KBM-7 (cell line): ENCODE results near the gene FBXO10.

Source experiments
- DNase-seq: peaks from one replicate; pipeline ENCODE4 v3.0.0-alpha.2; 2015
- in situ Hi-C: fragments of 300-500 bp; cut with MboI; formaldehyde crosslinking; loops from 2 replicates; pipeline ENCODE4 v1.14.3; 2020; ENCODE audit warnings: low sequenced_read_pairs, low pct_unique_long_range_greater_than_20kb, mixed read lengths

FBXO10 gene, protein sequence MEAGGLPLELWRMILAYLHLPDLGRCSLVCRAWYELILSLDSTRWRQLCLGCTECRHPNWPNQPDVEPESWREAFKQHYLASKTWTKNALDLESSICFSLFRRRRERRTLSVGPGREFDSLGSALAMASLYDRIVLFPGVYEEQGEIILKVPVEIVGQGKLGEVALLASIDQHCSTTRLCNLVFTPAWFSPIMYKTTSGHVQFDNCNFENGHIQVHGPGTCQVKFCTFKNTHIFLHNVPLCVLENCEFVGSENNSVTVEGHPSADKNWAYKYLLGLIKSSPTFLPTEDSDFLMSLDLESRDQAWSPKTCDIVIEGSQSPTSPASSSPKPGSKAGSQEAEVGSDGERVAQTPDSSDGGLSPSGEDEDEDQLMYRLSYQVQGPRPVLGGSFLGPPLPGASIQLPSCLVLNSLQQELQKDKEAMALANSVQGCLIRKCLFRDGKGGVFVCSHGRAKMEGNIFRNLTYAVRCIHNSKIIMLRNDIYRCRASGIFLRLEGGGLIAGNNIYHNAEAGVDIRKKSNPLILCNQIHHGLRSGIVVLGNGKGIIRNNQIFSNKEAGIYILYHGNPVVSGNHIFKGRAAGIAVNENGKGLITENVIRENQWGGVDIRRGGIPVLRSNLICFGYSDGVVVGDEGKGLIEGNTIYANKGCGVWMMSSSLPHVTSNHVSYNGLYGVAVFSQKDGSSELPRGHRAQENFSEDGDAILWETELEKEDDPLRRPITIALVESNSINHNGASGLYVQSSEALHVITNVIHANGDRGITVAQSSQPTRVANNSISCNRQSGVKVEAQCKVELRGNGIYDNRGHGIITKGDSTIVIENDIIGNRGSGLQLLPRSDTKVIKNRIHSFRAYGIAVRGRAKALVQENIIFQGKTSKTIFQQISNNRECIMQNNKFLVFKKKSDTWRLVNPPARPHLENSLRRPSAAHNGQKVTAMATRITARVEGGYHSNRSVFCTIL

DNA sequence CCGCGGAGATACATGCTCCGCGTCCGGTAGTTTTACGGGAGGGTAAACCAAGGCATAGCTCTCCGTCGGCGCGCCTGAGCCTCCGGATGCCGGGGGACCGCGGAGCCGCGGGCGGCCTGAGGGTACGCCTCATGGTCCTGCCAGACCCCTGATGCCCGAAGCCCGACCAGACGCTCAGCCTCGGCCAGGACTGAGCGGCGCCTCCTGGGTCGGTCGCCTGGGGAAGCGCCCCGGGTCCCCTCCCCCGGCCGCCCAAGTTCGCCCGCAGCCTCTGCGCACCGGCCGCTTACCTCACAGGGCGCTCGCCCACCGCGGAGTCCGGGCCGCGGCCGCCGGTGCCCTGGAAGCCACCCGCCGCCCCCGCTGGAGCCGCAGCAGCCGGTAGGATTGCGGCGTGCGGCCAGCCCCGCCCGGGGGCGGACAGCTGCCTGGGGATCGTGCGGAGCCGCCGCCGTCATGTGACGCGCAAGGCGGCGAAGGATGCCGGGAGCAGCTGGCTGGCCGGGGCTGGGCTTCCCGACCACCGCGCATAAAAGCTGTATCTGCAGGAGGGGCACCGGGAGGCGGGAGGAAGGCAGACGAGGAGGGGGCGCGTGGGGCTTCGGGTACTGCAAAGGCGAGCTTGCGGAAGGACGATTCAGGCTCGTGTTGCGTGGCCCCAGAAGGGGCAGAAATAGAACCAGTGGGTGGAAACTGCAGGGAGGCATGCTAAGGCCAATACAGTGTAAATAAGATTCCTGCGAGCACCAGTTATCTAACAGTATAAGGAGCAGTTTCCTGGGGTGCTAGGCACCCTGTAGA lies at the start of gene FBXO10:
Gene FBXO10, minus strand, starts transcription at position 460 of the 801 bp plus-strand sequence. CDS start 34,612 bp downstream, outside the sequence.
- in situ Hi-C loops, result loop anchor here (25.0 kb wide), 1 partner anchor 511 kb away; no protein-coding TSS in a partner anchor
- no peak for DNase-seq

DNA sequence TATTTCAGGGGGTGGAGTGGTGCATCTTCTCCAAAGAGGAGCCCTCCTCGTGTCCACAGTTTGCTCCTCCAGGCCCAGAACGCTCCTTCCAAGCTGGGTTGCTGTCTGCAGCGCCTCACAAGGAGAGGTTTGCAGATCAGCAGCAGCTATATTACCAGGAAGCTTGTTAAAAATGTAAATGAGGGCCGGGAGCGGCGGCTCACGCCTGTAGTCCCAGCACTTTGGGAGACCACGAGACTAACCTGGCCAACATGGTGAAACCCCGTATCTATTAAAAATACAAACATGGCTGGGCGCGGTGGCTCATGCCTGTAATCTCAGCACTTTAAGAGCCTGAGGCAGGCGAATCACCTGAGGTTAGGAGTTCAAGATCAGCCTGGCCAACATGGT lies 49.6 kb upstream of the FBXO10 start:
- DNase-seq, result no peak
- in situ Hi-C loops, result no loop called here

DNA sequence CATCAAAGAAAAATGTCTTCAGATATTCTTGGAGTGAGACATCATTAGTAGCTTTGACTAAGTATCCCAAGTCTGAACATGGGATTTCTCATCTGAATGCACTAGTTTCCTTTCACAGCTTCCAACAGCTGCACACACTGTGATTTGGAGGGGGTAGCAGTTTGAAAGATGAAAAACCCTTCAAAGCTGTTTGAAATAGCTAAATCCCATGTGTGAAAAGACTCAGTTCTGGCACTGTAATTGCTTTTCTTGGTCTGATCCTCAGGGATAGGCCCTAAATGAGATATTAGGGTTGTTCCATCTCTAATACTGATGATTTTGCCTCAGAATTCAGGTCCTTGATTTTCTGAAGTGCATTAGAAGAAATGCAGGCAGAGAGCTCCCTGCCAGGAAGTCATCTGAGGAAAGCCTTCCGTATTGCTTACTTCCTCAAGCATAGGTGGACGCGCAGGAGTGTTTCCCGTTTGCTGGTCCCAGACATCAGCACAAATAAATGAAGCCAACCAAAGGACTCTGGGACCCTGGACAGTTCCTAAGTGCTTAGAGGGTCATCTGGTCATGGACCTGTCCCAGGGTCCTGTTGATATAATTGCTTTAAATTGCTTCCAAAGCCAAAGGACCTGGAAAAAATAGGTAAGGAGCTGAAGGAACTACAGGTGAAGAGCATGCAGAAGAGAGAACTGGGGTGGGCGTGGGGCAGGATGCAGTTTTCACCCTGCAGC lies 49.0 kb upstream of the FBXO10 start:
- in situ Hi-C loops, result no loop called here
- DNase-seq, result no peak

DNA sequence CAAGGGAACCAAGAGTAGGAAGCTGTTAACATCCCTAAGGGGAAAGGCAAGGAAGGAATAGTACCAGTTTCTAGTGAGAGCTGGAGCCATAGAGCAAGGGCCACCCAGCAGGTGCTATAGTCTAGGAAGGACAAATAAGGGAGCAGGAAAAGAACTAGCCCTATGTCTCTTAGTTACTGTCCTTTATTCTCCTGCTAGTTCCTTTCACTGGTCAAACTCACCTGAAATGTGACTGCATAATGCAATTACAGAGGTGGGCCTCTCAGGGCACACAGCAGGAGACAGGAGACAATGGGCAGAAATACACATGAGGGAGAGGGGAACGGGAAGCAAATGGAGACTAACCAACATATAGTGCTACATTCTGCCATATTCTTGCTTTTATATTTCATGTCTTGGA lies 47.9 kb upstream of the FBXO10 start:
- in situ Hi-C loops, result loop anchor here (25.0 kb wide), 1 partner anchor 88 kb away; no protein-coding TSS in a partner anchor
- DNase-seq, result no peak

DNA sequence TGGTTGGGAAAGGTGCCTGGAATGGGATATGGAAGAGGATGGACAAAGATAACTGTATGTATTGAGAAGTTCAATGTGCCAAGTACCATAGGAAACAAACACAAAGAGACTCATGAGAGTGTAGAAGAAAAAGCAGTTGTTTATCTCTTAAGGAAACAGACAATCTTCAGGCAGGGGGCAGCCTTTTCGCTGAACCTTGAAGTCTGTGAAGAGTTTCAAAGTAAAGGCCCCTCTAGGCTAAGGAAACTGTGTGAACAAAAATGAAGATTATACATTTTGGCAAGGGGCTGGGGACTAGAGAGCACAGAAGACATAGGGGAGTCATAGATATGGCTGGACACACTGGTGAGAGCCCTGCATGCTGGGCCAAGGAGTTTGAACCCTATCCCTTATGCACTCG lies 47.1 kb upstream of the FBXO10 start:
- in situ Hi-C loops, result loop anchor here (25.0 kb wide), 1 partner anchor 89 kb away; no protein-coding TSS in a partner anchor
- DNase-seq, result no peak

DNA sequence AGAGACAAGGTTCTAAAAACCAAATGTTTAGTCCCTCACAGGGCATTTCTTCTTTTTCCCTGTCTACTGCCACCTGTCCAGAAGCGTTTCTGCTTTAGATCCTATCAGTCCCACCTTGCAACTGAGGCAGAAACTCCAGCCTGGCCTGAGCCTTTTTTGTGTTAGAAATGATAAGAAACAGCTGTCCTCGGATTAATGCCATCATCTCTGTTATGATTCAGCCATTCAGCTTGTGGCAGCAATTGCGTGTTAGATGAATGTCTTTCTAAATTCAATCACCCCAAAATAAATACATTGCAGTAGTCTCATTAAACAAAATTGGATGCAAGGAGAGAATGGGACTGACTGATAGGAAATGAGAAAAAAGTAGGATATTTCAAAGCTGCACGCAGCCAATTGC lies 46.3 kb upstream of the FBXO10 start:
- in situ Hi-C loops, result loop anchor here (25.0 kb wide), 1 partner anchor 90 kb away; no protein-coding TSS in a partner anchor
- no peak for DNase-seq

DNA sequence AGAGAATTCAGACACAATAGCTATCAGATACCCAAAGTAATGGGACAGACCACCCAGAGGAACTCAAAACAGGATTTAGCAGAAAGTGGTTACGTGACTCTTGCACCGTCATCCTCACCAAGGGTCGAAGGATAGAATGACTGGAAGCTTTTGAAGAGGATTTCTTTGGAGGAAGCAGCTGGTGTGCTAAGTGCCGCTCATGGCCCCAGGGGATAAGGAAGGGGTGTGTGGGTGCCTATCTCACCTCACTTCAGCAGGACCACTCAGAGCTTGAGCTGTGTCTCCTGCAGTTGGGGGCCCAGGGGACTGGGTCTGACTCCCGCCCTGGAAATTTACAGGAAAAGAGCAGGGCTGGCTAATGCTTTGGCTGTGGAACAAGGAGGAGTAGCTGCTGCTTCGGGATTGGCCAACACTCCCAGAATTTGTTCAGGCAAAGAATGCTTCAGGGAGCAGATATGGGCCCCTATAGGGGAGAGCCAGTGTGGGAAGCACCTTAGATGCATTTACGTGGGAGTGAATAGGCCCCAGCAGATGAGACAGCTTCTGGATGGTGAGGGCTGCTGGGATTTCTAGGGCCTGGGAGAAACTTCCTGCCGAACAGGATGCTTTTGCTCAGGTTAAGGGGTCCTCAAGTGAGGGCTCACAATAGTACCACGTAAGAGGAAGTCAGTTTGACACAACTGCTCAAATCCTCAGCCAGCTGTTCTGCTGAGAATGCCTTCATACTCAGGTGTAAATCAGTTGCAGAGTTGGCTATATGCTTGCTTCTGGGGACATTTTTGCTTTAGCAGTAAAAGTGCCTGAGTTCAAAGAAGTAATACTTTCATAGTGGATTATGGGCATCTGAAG lies 45.3 kb upstream of the FBXO10 start:
- no peak for DNase-seq
- in situ Hi-C loops, result loop anchor here (25.0 kb wide), 1 partner anchor 91 kb away; no protein-coding TSS in a partner anchor

DNA sequence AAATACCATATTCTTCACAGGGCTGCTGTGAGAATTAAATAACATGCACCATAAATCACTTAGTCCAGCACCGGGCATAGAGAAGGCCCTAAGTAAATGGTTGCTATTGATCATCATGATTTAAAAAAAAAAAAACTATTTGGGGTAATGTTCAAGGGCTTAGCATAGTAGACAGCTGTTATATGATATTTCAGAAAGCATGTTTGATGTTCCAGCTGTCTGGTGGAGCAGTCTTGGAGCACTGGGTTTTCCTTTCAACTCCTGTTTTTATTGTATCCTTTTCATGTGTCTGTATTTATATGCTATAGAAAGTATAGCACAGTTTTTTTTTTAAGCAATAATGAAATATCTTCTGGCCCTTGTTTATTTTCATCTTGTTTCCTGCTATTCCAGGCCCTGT lies 44.2 kb upstream of the FBXO10 start:
- in situ Hi-C loops, result loop anchor here (25.0 kb wide), 1 partner anchor 92 kb away; no protein-coding TSS in a partner anchor
- DNase-seq, result no peak

DNA sequence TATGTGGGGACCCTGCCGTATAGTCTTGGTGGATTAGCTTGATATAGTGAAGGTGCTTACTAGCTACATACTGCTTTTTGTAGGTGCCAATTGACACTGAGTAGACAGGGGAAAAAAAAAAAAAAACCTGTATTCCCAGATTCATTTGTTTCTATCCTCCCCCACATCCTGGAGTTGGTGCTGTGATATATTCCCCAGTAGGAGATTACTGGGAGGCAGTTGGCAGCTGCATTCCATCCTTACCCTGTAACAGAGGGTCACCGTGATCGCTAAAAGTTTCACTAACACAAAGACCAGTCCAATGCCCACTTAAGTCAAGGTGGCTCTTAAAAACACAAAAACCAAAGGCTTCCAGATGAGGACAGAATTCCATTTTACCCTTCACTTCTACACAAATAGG lies 43.6 kb upstream of the FBXO10 start:
- in situ Hi-C loops, result loop anchor here (25.0 kb wide), 1 partner anchor 92 kb away; no protein-coding TSS in a partner anchor
- DNase-seq, result no peak

DNA sequence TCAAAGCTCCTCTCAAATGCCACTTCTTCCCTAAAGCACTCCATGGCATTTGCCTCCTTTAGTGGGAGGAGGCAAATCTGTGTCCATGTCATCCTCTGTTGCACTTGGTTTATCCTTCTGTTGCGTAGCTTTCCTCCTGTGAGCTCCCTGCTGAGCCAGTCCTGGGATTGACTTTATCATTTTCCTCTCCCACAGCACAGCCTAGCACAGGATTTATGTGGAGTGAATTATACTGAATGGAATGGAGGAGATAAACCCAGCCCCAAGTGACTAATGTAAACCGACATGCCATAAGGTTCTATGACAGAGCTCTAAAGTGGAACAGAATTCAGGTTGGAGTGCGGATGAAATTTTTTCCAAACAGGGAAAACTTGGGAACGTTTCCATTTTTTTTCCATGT lies 42.6 kb upstream of the FBXO10 start:
- in situ Hi-C loops, result loop anchor here (25.0 kb wide), 1 partner anchor 93 kb away; no protein-coding TSS in a partner anchor
- DNase-seq, result no peak

DNA sequence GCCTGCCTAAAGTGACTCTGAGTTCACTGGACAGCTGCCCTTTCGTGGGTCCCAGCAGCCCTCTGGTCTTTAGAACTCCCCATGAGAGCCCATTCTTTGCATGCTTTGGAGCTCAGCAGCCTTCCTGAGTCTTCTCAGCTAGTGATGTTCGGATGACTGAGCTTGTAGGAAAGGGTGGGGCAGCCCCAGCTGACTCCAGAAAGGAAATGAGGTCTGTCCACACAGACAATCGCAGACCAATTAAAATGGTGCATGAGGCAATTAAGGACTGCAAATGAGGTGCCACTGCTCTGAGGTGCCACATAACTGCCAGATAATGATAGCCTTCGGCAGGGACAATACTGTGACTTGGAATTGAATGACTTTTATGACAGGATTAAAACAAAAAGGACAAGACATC lies 41.7 kb upstream of the FBXO10 start:
- in situ Hi-C loops, result loop anchor here (25.0 kb wide), 1 partner anchor 94 kb away; no protein-coding TSS in a partner anchor
- no peak for DNase-seq

DNA sequence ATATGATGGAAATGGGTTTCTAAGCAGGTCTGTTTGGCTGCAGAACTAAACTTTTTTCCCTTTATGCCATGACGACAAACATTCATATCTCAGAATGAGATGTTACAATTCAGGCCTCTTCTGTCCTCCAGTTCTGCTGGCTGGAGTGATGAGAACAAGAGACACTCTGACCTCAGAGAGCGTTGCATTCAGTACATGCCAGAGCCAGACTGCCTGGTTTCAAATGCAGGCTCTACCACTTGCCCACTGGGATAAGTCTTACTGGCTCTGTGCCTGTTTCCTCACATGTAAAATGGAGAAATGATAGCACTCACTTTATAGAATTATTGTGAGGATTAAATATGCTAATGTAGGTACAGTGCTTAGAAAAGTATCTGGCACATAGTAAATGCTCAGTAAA lies 41.0 kb upstream of the FBXO10 start:
- in situ Hi-C loops, result loop anchor here (25.0 kb wide), 1 partner anchor 95 kb away; no protein-coding TSS in a partner anchor
- no peak for DNase-seq

DNA sequence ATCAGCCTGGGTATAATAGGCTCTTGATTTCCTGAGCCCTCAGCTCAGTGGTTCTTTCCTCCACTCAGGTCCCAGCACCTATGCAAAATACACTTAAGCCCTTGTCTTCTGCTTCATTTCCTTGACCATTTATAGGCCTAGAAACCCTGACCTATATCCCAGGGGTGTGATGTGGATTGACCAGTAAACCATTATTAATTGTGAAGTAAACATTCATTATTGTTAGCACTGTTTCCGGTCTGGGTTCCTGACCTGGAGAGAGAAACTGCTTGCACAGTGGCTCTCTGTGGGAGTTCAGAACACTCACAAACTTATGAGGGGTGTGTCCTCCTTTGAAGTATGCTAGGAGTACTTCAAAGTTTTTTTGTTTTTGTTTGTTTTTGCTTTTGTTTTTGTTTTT lies 35.8 kb upstream of the FBXO10 start:
- DNase-seq, result no peak

DNA sequence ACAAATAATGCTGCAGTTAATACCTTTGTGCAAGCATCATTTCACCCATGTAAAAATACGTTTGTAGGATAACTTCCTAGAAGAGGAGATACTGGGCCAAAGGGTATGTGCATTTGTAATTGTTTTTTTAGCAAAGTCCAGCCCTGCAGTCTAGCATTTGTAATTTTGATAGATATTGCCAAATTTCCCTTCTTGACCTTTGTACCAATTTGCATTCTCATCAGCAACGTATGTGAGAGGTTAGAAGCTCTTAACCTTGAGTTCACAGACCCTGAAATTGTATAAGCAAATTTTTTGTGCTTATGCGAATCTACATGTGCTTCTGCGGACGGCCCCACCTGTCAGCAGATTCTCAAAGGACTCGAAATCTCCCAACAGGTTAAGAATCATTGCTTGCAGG lies 34.8 kb upstream of the FBXO10 start:
- no peak for DNase-seq

More for the DNA sequence above, 35.8 kb upstream of the FBXO10 start:
- in situ Hi-C loops, result loop anchor here (25.0 kb wide), 1 partner anchor 100 kb away; no protein-coding TSS in a partner anchor

DNA sequence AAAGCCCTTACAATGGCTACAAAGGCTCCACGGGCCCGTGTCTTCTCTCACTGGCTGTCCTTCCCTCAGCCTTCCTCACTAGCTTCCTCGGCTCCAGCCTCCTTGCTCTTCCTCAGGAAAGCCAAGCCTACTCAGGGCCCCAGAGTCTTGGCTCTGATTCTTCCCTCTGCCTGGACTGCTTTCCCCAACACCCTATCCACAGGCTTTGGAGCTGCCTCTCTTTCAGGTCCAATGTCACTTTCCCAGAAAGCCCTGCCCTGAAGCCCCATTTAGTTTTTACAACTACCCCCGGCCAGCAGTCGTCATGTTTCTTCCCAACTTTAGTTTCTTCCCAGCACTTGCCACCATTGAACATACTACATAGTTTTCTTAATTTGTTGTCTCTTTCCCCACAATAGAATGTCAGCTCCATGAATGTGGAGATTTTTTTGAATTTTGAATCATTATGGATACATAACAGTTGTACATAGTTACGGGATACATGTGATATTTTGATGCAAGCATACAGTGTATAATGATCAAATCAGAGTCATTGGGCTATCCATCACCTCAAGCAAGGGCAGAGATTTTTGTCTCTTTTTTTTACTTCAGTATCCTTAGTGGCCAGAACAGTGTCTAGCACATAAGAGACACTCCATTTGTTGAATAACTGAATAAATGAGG lies 33.7 kb upstream of the FBXO10 start:
- in situ Hi-C loops, result loop anchor here (25.0 kb wide), 1 partner anchor 102 kb away; no protein-coding TSS in a partner anchor
- no peak for DNase-seq

More for the DNA sequence above, 34.8 kb upstream of the FBXO10 start:
- in situ Hi-C loops, result loop anchor here (25.0 kb wide), 1 partner anchor 101 kb away; no protein-coding TSS in a partner anchor

DNA sequence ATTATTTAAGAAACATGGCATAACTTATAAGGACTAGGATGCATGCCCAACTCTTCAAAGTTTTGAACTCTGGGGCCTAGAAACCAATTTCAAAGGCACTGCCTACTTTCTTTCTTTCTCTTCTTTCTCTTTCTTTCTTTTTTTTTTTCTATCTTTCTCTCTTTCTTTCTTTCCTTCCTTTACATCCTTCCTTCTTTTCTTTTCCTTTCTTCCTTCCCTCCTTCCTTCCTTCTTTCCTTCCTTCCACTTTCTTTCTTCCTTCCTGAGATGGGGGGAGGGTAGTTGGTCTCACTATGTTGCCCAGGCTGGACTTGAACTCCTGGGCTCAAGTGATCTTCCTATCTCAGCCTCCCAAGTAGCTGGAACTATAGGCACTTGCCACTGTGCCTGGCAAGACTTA lies 32.1 kb upstream of the FBXO10 start:
- DNase-seq, result no peak

More for the DNA sequence above, 32.1 kb upstream of the FBXO10 start:
- in situ Hi-C loops, result loop anchor here (25.0 kb wide), 1 partner anchor 104 kb away; no protein-coding TSS in a partner anchor
